Measurements from ENCODE around the gene MXD4. TPM values are rescaled to one million over a fixed set of nuclear protein-coding genes. Genes with fewer than 3 reads are reported as not detected.

The MXD4 gene
- total RNA-seq, 2 experiments from 2014 or later = 1.5 to 2.3 TPM

- H3K27me3 Mint-ChIP-seq = no peaks in the 10 kb centered on the region
- no peaks in the 10 kb centered on the region for H3K4me1 Mint-ChIP-seq (ENCODE audit: low read depth)
- no peak for ATAC-seq
- DNase-seq = no peak
- CTCF ChIA-PET = interaction anchor here (1.4 kb wide), 1 partner anchor 121 kb away, joined by 3 read pairs; no protein-coding TSS in a partner anchor
- no peaks in the 10 kb centered on the region for H3K9me3 Mint-ChIP-seq
- no peak overlapping the region for H3K4me3 Mint-ChIP-seq
- no peak for TF ChIP-seq CTCF (IDR thresholded peaks at IDR 0.05)
- H3K27ac Mint-ChIP-seq = no peak overlapping the region
- POLR2A ChIA-PET = no interaction called here
- H3K36me3 Mint-ChIP-seq (ENCODE audit: low read depth) = no peaks in the 10 kb centered on the region
- intact Hi-C loops (cut with micrococcal nuclease) = no loop called here
These were observed 10.9 kb upstream of the MXD4 start for GRCh38 chr4:2272828-2273120.

- no peak overlapping the region for H3K27ac Mint-ChIP-seq
- ATAC-seq = no peak
- no peak overlapping the region for H3K4me3 Mint-ChIP-seq
- TF ChIP-seq CTCF (IDR thresholded peaks at IDR 0.05) = no peak
- H3K36me3 Mint-ChIP-seq (ENCODE audit: low read depth) = no peaks in the 10 kb centered on the region
- ChIA-PET POLR2A (interaction anchor here (1.0 kb wide), 1 partner anchor 197 kb away, joined by 3 read pairs; the partner anchor contains the start of gene RNF4), CTCF (interaction anchor here (1.4 kb wide), 1 partner anchor 121 kb away, joined by 3 read pairs; no protein-coding TSS in a partner anchor)
- H3K4me1 Mint-ChIP-seq (ENCODE audit: low read depth) = no peaks in the 10 kb centered on the region
- no peaks in the 10 kb centered on the region for H3K9me3 Mint-ChIP-seq
- DNase-seq = no peak
- intact Hi-C loops (cut with micrococcal nuclease) = no loop called here
- H3K27me3 Mint-ChIP-seq = no peaks in the 10 kb centered on the region
These were observed 10.3 kb upstream of the MXD4 start for GRCh38 chr4:2272026-2272827.

- Mint-ChIP-seq H3K27me3 (no peaks in the 10 kb centered on the region), H3K4me1 (ENCODE audit: low read depth) (no peaks in the 10 kb centered on the region), H3K9me3 (no peaks in the 10 kb centered on the region), H3K36me3 (ENCODE audit: low read depth) (no peaks in the 10 kb centered on the region), H3K4me3 (no peak overlapping the region), H3K27ac (no peak overlapping the region)
- intact Hi-C loops (cut with micrococcal nuclease) = no loop called here
- DNase-seq (no peak), ATAC-seq (no peak)
- TF ChIP-seq CTCF (IDR thresholded peaks at IDR 0.05) = no peak
- CTCF ChIA-PET = no interaction called here
- POLR2A ChIA-PET = interaction anchor here (1.0 kb wide), 1 partner anchor 197 kb away, joined by 3 read pairs; the partner anchor contains the start of gene RNF4
These were observed 9.5 kb upstream of the MXD4 start for GRCh38 chr4:2271279-2272025.

- Mint-ChIP-seq H3K4me3 (no peak overlapping the region), H3K36me3 (ENCODE audit: low read depth) (no peaks in the 10 kb centered on the region), H3K27ac (no peak overlapping the region), H3K4me1 (ENCODE audit: low read depth) (no peaks in the 10 kb centered on the region), H3K27me3 (no peaks in the 10 kb centered on the region), H3K9me3 (no peaks in the 10 kb centered on the region)
- intact Hi-C loops (cut with micrococcal nuclease) = no loop called here
- no peak for DNase-seq
- no peak for ATAC-seq
- ChIA-PET POLR2A (no interaction called here), CTCF (no interaction called here)
- TF ChIP-seq CTCF (IDR thresholded peaks at IDR 0.05) = no peak
These were observed 8.6 kb upstream of the MXD4 start for GRCh38 chr4:2270341-2271165.

Measured in activated CD8-positive, alpha-beta T cell treated with anti-CD3 and anti-CD28 coated beads for 36 hours (primary cell).